Adrenal gland (tissue), 5 donors: Measurements from ENCODE around the gene SLC25A41.

ENCODE experiments used
- POLR2A ChIP-seq, 2 donors: fragments of 450-650 bp; IDR thresholded peaks; one replicate each; pipeline ENCODE4 v1.6.1; 2017; ENCODE audit warnings: antibody characterized with exemption in 2 of 2, mild to moderate bottlenecking in 2 of 2, moderate library complexity in 1 of 2
- TF ChIP-seq, protein P1 (sequence below), 6 experiments: fragments of 450-650 bp in 4 of 6; fragments of 200-600 bp in 2 of 6; sonication (generic) in 1 of 6; IDR thresholded peaks; 1 replicate in 5 of 6; 2 replicates in 1 of 6; pipeline versions ENCODE4 v1.5.1 to v1.8.0; 2016 to 2021; ENCODE audit warnings: antibody characterized with exemption in 6 of 6, mild to moderate bottlenecking in 2 of 6, moderate library complexity in 1 of 6
- donor health status: DM: no; HTN: no; CAD: no.

DNA sequence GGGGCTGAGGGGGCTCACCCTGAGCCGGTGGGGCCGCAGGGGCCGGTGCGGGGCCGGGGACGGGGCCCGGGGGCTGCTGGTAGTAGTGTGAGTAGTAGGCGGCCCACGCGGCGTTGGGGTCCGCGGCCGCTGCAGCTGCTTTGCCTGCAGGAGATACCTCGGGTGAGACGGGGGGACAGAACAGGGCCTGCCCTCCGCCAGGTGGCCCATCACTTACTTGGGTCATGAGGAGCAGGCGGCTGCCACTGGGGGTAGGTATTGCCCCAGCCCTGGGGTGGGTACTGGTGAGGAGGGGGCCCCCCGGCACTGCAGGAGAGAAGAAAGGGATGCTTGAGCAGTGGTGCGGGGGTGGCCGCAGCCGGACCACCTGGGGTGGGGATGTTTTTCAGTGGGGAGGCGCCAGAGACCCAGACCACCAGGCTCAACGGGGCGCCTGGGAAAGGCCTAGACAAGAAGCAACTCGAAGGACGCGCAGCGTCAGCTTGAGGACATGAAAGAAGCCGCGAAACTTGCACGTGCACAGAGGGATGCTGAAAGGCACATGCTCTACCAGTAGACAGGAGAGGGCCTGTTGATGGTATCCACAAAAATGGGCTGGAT is 17.9 kb downstream of the SLC25A41 start:
- TF ChIP-seq POLR2A (IDR thresholded peaks at IDR 0.05): no peak
- TF ChIP-seq, protein P1, sequence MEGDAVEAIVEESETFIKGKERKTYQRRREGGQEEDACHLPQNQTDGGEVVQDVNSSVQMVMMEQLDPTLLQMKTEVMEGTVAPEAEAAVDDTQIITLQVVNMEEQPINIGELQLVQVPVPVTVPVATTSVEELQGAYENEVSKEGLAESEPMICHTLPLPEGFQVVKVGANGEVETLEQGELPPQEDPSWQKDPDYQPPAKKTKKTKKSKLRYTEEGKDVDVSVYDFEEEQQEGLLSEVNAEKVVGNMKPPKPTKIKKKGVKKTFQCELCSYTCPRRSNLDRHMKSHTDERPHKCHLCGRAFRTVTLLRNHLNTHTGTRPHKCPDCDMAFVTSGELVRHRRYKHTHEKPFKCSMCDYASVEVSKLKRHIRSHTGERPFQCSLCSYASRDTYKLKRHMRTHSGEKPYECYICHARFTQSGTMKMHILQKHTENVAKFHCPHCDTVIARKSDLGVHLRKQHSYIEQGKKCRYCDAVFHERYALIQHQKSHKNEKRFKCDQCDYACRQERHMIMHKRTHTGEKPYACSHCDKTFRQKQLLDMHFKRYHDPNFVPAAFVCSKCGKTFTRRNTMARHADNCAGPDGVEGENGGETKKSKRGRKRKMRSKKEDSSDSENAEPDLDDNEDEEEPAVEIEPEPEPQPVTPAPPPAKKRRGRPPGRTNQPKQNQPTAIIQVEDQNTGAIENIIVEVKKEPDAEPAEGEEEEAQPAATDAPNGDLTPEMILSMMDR (IDR thresholded peaks at IDR 0.05): no peak
